GM12878 (cell line): ENCODE data around the gene TBX4.

Experiments
- CHD2 ChIP-seq: IDR thresholded peaks from 2 replicates; pipeline ENCODE4 v1.6.1; 2011; ENCODE audit warnings: low read depth, low read length, improper control_type of control experiment, borderline replicate concordance
- CREB1 ChIP-seq: IDR thresholded peaks from 2 replicates; pipeline ENCODE4 v1.6.1; 2012; ENCODE audit warnings: low read depth, mild to moderate bottlenecking, inconsistent platforms
- EZH2 ChIP-seq: IDR thresholded peaks from 2 replicates; pipeline ENCODE4 v1.6.1; 2012; ENCODE audit warnings: low read depth, mild to moderate bottlenecking, control low read depth, inconsistent platforms, low read length, borderline replicate concordance; ENCODE audit not compliant: control insufficient read depth
- NRF1 ChIP-seq: conservative IDR thresholded peaks from 2 replicates; pipeline ENCODE4 v1.6.1; 2011; ENCODE audit warnings: mild to moderate bottlenecking, low read depth, low read length, improper control_type of control experiment
- PAX5 ChIP-seq: IDR thresholded peaks from 2 replicates; pipeline ENCODE4 v1.6.1; 2011; ENCODE audit warnings: low read depth, low read length, borderline replicate concordance
- POLR2A ChIP-seq: IDR thresholded peaks from 2 replicates; pipeline ENCODE4 v1.6.1; 2011; ENCODE audit warnings: low read depth, mild to moderate bottlenecking, low read length
- TF ChIP-seq, protein P1 (sequence below): IDR thresholded peaks from 2 replicates; pipeline ENCODE4 v1.6.1; 2012; ENCODE audit warnings: low read depth, low read length, improper control_type of control experiment
- TF ChIP-seq, protein P2 (sequence below), 3 experiments: IDR thresholded peaks in 2 of 3; conservative IDR thresholded peaks in 1 of 3; 2 replicates each; pipeline ENCODE4 v1.5.1; 2011; ENCODE audit warnings: low read depth in 3 of 3, low read length in 3 of 3, mild to moderate bottlenecking in 3 of 3, control low read depth in 2 of 3, moderate library complexity in 2 of 3, inconsistent platforms in 1 of 3, mixed read lengths in 1 of 3; ENCODE audit not compliant: control insufficient read depth in 2 of 3, insufficient read depth in 1 of 3; ENCODE audit errors: extremely low read depth in 1 of 3
- TF ChIP-seq, protein P3 (sequence below): fragments of 450-650 bp; IDR thresholded peaks from 2 replicates; pipeline ENCODE4 v1.6.1; 2018; ENCODE audit warnings: borderline replicate concordance, mild to moderate bottlenecking; ENCODE audit not compliant: partially characterized antibody
- TF ChIP-seq, protein P4 (sequence below): IDR thresholded peaks from 2 replicates; pipeline ENCODE4 v1.6.1; 2011; ENCODE audit warnings: low read depth, low read length, improper control_type of control experiment, borderline replicate concordance
- TF ChIP-seq, protein P5 (sequence below): fragments of 450-650 bp; formaldehyde crosslinking; IDR thresholded peaks from 2 replicates; pipeline ENCODE4 v1.4.0; 2022; ENCODE audit warnings: mild to moderate bottlenecking, moderate library complexity
- TF ChIP-seq, protein P6 (sequence below): IDR thresholded peaks from 2 replicates; pipeline ENCODE4 v1.6.1; 2012; ENCODE audit warnings: mild to moderate bottlenecking, low read depth, low read length

DNA sequence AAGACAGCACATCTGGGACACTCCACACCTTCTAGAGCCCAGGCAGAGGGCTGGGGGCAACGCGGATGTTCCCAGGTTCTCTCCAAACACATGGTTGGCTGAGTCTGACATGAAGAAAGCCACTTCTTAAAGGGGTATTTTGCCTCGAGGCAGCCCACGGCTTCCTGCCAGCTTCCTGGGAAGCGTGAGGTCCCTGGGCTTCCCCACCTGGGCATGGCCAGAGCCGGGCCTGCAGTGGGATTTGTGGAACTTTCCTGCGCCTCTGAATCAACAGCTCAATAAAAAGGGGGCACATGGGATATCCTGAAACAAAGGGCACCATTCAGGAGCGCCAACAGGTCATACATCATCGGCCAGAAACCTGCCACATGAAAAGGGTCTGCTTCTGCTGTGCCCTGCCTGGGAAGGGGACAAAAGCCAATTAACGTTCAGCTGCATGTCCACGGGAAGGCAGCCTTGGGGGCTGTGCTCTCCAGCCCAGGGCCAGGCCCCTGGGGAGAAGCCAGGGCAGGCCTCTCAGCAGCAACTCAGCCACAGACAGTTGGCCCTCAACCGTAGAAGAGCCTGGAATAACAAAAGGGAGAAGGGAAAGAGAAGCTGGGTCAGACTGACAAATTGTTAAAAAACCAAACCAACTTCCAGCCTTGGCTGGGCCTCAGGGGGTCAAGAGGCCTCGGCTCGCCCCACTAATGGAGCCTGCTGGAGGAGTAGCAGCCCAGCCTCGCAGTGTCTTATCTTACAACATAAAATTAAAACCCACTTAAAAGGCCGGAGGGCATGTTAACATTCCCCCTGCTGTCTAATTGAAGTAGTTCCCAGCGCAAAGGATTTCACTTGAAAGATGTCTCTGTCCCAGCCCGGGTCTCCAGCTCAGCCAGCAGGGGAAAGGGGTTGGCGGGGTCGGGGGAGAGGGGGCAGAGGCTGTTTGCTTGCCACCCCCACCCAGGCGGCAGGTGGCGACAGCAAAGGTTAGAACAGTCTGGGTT, 34.2 kb downstream of the TBX4 start:
- TF ChIP-seq EZH2 (no peak), NRF1 (no peak), POLR2A (no peak), PAX5 (no peak), CHD2 (no peak), CREB1 (no peak)
- TF ChIP-seq, protein P1, sequence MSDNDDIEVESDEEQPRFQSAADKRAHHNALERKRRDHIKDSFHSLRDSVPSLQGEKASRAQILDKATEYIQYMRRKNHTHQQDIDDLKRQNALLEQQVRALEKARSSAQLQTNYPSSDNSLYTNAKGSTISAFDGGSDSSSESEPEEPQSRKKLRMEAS, result no peak
- TF ChIP-seq, protein P2, sequence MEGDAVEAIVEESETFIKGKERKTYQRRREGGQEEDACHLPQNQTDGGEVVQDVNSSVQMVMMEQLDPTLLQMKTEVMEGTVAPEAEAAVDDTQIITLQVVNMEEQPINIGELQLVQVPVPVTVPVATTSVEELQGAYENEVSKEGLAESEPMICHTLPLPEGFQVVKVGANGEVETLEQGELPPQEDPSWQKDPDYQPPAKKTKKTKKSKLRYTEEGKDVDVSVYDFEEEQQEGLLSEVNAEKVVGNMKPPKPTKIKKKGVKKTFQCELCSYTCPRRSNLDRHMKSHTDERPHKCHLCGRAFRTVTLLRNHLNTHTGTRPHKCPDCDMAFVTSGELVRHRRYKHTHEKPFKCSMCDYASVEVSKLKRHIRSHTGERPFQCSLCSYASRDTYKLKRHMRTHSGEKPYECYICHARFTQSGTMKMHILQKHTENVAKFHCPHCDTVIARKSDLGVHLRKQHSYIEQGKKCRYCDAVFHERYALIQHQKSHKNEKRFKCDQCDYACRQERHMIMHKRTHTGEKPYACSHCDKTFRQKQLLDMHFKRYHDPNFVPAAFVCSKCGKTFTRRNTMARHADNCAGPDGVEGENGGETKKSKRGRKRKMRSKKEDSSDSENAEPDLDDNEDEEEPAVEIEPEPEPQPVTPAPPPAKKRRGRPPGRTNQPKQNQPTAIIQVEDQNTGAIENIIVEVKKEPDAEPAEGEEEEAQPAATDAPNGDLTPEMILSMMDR (IDR thresholded peaks at IDR 0.05 in 2 of 3, conservative IDR thresholded peaks at IDR 0.05 in 1 of 3; ENCODE audit: control insufficient read depth in 2 of 3, extremely low read depth in 1 of 3, insufficient read depth in 1 of 3, low read depth in 3 of 3, low read length in 3 of 3), result no peak
- TF ChIP-seq, protein P3, sequence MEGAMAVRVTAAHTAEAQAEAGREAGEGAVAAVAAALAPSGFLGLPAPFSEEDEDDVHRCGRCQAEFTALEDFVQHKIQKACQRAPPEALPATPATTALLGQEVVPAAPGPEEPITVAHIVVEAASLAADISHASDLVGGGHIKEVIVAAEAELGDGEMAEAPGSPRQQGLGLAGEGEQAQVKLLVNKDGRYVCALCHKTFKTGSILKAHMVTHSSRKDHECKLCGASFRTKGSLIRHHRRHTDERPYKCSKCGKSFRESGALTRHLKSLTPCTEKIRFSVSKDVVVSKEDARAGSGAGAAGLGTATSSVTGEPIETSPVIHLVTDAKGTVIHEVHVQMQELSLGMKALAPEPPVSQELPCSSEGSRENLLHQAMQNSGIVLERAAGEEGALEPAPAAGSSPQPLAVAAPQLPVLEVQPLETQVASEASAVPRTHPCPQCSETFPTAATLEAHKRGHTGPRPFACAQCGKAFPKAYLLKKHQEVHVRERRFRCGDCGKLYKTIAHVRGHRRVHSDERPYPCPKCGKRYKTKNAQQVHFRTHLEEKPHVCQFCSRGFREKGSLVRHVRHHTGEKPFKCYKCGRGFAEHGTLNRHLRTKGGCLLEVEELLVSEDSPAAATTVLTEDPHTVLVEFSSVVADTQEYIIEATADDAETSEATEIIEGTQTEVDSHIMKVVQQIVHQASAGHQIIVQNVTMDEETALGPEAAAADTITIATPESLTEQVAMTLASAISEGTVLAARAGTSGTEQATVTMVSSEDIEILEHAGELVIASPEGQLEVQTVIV, result no peak
- TF ChIP-seq, protein P4, sequence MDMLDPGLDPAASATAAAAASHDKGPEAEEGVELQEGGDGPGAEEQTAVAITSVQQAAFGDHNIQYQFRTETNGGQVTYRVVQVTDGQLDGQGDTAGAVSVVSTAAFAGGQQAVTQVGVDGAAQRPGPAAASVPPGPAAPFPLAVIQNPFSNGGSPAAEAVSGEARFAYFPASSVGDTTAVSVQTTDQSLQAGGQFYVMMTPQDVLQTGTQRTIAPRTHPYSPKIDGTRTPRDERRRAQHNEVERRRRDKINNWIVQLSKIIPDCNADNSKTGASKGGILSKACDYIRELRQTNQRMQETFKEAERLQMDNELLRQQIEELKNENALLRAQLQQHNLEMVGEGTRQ, result no peak
- TF ChIP-seq, protein P5, sequence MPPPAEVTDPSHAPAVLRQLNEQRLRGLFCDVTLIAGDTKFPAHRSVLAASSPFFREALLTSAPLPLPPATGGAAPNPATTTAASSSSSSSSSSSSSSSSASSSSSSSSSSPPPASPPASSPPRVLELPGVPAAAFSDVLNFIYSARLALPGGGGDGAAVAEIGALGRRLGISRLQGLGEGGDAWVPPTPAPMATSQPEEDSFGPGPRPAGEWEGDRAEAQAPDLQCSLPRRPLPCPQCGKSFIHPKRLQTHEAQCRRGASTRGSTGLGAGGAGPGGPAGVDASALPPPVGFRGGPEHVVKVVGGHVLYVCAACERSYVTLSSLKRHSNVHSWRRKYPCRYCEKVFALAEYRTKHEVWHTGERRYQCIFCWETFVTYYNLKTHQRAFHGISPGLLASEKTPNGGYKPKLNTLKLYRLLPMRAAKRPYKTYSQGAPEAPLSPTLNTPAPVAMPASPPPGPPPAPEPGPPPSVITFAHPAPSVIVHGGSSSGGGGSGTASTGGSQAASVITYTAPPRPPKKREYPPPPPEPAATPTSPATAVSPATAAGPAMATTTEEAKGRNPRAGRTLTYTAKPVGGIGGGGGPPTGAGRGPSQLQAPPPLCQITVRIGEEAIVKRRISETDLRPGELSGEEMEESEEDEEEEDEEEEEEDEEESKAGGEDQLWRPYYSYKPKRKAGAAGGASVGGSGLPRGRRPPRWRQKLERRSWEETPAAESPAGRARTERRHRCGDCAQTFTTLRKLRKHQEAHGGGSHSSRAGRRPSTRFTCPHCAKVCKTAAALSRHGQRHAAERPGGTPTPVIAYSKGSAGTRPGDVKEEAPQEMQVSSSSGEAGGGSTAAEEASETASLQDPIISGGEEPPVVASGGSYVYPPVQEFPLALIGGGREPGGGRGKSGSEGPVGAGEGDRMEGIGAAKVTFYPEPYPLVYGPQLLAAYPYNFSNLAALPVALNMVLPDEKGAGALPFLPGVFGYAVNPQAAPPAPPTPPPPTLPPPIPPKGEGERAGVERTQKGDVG, result no peak
- TF ChIP-seq, protein P6, sequence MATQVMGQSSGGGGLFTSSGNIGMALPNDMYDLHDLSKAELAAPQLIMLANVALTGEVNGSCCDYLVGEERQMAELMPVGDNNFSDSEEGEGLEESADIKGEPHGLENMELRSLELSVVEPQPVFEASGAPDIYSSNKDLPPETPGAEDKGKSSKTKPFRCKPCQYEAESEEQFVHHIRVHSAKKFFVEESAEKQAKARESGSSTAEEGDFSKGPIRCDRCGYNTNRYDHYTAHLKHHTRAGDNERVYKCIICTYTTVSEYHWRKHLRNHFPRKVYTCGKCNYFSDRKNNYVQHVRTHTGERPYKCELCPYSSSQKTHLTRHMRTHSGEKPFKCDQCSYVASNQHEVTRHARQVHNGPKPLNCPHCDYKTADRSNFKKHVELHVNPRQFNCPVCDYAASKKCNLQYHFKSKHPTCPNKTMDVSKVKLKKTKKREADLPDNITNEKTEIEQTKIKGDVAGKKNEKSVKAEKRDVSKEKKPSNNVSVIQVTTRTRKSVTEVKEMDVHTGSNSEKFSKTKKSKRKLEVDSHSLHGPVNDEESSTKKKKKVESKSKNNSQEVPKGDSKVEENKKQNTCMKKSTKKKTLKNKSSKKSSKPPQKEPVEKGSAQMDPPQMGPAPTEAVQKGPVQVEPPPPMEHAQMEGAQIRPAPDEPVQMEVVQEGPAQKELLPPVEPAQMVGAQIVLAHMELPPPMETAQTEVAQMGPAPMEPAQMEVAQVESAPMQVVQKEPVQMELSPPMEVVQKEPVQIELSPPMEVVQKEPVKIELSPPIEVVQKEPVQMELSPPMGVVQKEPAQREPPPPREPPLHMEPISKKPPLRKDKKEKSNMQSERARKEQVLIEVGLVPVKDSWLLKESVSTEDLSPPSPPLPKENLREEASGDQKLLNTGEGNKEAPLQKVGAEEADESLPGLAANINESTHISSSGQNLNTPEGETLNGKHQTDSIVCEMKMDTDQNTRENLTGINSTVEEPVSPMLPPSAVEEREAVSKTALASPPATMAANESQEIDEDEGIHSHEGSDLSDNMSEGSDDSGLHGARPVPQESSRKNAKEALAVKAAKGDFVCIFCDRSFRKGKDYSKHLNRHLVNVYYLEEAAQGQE, result no peak
